Measurements from ENCODE around the gene SYNE1.
A peak's percentile ranks its signal among the peaks of the same experiment; 100 is the strongest.

SYNE1 gene

GRCh38 chr6:152557502-152557901, 79.7 kb downstream of the SYNE1 start:
- in situ Hi-C loops (cut with MboI; ENCODE audit: low sequenced_read_pairs, unreplicated experiment) = no loop called here
- DNase-seq (ENCODE audit: low spot score) = no peak
- no peak for TF ChIP-seq CTCF (IDR thresholded peaks at IDR 0.05; ENCODE audit: borderline replicate concordance, control extremely low read depth, extremely low read depth, insufficient read depth, missing control alignments)

DNA sequence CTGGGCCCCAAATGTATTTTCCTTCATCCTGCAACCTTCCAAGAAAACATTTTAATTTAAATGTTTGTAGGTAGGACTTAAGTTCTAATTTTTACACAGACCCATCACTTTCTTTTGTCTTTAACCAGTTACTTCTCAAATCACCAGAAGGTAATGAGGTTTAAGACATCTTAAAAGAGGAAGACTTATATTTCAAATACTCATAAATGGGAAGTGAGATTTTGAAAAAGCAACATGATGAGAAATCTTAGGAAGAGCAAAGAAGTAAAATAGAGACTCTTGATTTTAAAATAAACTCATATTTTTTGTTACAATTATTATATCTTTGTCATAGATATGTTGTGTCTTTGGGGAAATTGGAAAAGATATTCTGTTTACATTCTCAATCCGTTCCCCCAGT, 82.3 kb downstream of the SYNE1 start:
- TF ChIP-seq CTCF (IDR thresholded peaks at IDR 0.05; ENCODE audit: borderline replicate concordance, control extremely low read depth, extremely low read depth, insufficient read depth, missing control alignments) = no peak
- DNase-seq (ENCODE audit: low spot score) = no peak
- in situ Hi-C loops (cut with MboI; ENCODE audit: low sequenced_read_pairs, unreplicated experiment) = no loop called here

GRCh38 chr6:152552616-152553209, 84.4 kb downstream of the SYNE1 start:
- in situ Hi-C loops (cut with MboI; ENCODE audit: low sequenced_read_pairs, unreplicated experiment) = no loop called here
- peak; percentile 75 for TF ChIP-seq CTCF (IDR thresholded peaks at IDR 0.05; ENCODE audit: borderline replicate concordance, control extremely low read depth, extremely low read depth, insufficient read depth, missing control alignments)
- DNase-seq (ENCODE audit: low spot score) = peak; percentile 19

DNA sequence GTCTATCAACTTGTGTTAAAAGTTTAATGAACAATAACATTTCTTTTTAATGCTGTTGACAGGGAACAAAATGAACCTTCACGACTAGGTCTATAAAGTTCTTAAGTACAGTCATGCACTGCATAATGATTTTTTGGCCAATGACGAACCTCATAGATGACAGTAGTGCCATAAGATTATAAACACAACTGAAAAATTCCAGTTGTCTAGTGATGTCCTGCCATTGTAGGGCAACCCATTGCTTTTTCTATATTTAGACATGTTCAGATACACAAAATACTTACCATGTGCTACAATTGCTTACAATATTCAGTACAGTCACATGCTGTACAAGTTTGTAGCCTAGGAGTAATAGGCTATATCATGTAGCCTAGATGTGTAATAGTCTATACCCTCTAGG, 93.6 kb downstream of the SYNE1 start:
- DNase-seq (ENCODE audit: low spot score) = no peak
- TF ChIP-seq CTCF (IDR thresholded peaks at IDR 0.05; ENCODE audit: borderline replicate concordance, control extremely low read depth, extremely low read depth, insufficient read depth, missing control alignments) = no peak
- in situ Hi-C loops (cut with MboI; ENCODE audit: low sequenced_read_pairs, unreplicated experiment) = no loop called here

DNA sequence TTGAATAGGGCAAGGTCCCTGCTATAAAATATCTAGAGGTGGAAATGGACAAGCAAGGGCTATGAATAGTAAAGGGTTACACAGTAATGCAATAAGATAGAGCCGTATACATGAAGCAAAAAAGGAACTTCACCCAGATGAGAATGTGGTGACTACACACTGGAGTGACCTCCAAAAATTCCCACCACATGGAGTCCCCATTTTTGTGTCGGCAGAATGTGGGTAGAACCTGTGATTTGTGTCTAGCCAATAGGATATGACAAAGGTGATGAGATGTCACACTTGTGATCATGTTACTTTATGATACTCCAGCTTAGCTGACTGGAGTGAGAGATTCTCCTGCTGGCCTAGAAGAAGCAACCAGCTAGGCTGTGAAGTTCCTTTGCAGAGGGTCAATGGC, 96.8 kb downstream of the SYNE1 start:
- no peak for DNase-seq (ENCODE audit: low spot score)
- no peak for TF ChIP-seq CTCF (IDR thresholded peaks at IDR 0.05; ENCODE audit: borderline replicate concordance, control extremely low read depth, extremely low read depth, insufficient read depth, missing control alignments)
- in situ Hi-C loops (cut with MboI; ENCODE audit: low sequenced_read_pairs, unreplicated experiment) = no loop called here

GRCh38 chr6:152534541-152534940, 102.6 kb downstream of the SYNE1 start:
- no peak for DNase-seq (ENCODE audit: low spot score)
- TF ChIP-seq CTCF (IDR thresholded peaks at IDR 0.05; ENCODE audit: borderline replicate concordance, control extremely low read depth, extremely low read depth, insufficient read depth, missing control alignments) = no peak
- in situ Hi-C loops (cut with MboI; ENCODE audit: low sequenced_read_pairs, unreplicated experiment) = no loop called here

Data from GM13976 (cell line).